SJCRH30 (cell line): ENCODE measurements around the gene SEC24C. TPM values are rescaled to one million over a fixed set of nuclear protein-coding genes. Genes with fewer than 3 reads are reported as not detected.
A peak's percentile ranks its signal among the peaks of the same experiment; 100 is the strongest.
"Not testable (repeated sequence)": the region's sequence is repeated elsewhere in the genome, so short reads cannot be mapped to it uniquely, and the experiment has no call there.

Source experiments
- DNase-seq, 2 experiments: peaks; one replicate each; pipeline ENCODE4 v3.0.0-alpha.2; 2015 to 2020
- H3K27ac ChIP-seq: fragments of 250-450 bp; sonication (Bioruptor Pico); 2 replicates; pipeline ENCODE4 v1.5.1; 2020; ENCODE audit warnings: mild to moderate bottlenecking, moderate library complexity
- H3K27me3 ChIP-seq: fragments of 250-450 bp; sonication (Bioruptor Pico); 2 replicates; pipeline ENCODE4 v1.5.1; 2020; ENCODE audit warnings: mild to moderate bottlenecking, moderate library complexity
- H3K36me3 ChIP-seq: fragments of 250-450 bp; sonication (Bioruptor Pico); 2 replicates; pipeline ENCODE4 v1.5.1; 2020; ENCODE audit warnings: mild to moderate bottlenecking, moderate library complexity
- H3K4me1 ChIP-seq: fragments of 250-450 bp; sonication (Bioruptor Pico); 2 replicates; pipeline ENCODE4 v1.5.1; 2020; ENCODE audit warnings: mild to moderate bottlenecking, moderate library complexity
- H3K4me3 ChIP-seq: fragments of 250-450 bp; sonication (Bioruptor Pico); 2 replicates; pipeline ENCODE4 v1.5.1; 2020; ENCODE audit warnings: mild to moderate bottlenecking, moderate library complexity
- H3K9me3 ChIP-seq: fragments of 250-450 bp; sonication (Bioruptor Pico); replicated peaks from 2 replicates; pipeline ENCODE4 v1.5.1; 2020; ENCODE audit warnings: mild to moderate bottlenecking, moderate library complexity
- total RNA-seq: library from RNA; depleted of rRNA; stranded (reverse); fragments of >200 nt; shearing (Covaris generic); gene quantifications from 2 replicates; pipeline ENCODE4 v1.2.3, GENCODE V29; 2014

Gene SEC24C
- total RNA-seq, 1 experiment from 2014 or later: 92.2 TPM

DNA sequence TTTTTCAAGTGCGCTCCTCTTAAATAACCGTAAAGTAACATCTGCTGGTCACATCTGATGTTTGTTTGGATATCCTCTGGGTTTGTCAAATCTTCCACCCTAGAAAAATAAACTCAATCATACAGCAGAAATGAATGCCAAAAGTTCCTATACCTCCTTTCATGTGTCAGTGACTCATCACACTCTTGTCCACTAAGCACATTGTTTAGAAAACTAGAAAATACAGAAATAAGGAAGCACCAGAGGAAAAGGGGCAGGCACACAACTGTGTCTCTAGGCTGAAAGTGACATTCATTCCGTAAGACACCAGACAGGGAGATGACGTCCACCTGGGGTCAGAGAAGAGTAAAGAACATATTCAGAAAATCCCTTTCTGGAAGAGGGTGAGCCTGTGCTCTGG, 23.6 kb upstream of the SEC24C start:
- not testable (repeated sequence) for H3K4me1 ChIP-seq, H3K9me3 ChIP-seq, H3K27me3 ChIP-seq, H3K4me3 ChIP-seq
- Histone ChIP-seq H3K36me3 (peaks cover 62% of the 10 kb centered on the region), H3K27ac (peak overlapping the region; percentile 56)
- DNase-seq: peak in 1 of 2 experiments; percentile 48

DNA sequence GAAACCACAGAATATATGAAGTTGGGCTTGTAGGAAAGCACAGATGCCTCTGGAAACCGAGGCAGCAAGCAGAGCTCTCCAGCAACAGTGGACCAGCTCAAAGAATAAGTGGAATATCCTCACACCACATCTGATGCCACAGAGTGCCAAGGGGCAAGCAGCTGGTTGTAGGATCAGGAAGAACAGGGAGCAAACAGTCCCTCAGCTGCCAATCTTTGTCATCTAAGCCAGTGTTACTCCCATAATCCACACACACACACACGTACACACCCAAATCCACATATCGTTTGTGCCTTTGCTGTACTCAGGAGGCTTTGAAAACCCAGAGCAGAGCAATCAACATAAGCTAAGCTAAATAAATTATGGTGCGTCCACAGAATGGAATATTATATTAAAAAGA, 20.7 kb upstream of the SEC24C start:
- Histone ChIP-seq H3K36me3 (peaks cover 51% of the 10 kb centered on the region), H3K27ac (no peak overlapping the region), H3K4me3 (no peak overlapping the region), H3K4me1 (peaks cover 10% of the 10 kb centered on the region; the same call in 1 of the 2 replicates), H3K27me3 (no peaks in the 10 kb centered on the region), H3K9me3 (no peaks in the 10 kb centered on the region)
- no peak for DNase-seq

DNA sequence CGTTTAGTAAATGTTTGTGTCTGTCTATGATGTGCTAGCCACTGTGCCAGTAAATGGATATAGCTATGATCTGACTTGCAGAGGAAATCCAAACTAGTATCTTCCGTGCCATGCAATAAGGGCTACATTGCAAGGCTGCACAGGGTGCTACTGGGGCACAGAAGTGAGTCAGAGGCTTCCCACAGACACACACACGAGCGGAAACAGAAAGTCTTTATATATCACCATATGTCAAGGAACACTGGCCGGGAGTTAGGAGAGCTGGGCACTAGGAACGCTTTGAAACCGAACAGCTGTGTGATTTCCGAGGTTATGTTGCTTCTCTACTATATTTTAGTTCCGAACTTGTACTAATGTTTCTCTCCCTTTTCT, 14.4 kb upstream of the SEC24C start:
- H3K4me1 ChIP-seq, H3K9me3 ChIP-seq, H3K27me3 ChIP-seq: not testable (repeated sequence)
- peak in 1 of 2 experiments; percentile 45 for DNase-seq
- H3K4me3 ChIP-seq: peak overlapping the region; percentile 98
- H3K36me3 ChIP-seq: peaks cover 22% of the 10 kb centered on the region
- peak overlapping the region; percentile 80 for H3K27ac ChIP-seq

DNA sequence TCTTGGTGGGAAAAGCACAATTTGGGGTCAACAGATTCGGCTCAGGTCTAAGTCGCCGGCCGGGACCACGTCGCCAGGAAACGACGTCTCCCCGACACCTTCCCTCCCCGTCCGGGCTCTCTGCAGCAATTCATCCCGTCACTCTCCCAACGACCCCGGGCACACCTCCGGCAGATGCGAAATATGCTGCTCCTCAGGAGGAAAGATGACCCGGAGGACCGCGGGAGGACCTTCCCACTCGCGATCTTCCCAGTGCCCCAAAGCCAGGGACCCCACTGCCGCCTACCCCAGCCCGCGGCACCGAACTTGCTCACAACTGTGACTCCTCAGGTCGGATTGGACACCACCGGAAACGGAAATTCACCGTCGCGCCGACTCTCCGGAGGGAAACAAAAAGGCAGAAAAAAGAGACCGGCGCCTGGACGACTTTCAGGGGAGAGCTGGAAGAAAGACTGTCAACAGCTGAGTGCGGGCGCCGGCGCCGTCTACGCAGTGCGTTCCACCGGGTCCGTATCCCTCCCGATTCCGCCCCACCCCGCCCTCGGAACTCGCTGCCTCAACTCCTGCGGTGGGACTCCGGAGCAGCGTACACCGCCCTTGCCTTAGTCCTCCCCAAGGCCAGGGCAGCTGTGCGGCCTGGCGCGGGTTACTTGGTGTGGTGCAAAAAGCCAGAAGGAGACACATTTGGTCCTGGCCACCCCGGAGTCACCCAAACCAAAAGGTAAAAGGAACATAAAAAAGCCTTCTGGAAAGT, 13.8 kb upstream of the SEC24C start:
- Histone ChIP-seq H3K9me3 (no peaks in the 10 kb centered on the region), H3K27me3 (no peaks in the 10 kb centered on the region), H3K36me3 (peaks cover 18% of the 10 kb centered on the region), H3K4me3 (peak overlapping the region; percentile 98), H3K4me1 (no peaks in the 10 kb centered on the region), H3K27ac (peak overlapping the region; percentile 80)
- DNase-seq: peak; percentile 96 to 98

DNA sequence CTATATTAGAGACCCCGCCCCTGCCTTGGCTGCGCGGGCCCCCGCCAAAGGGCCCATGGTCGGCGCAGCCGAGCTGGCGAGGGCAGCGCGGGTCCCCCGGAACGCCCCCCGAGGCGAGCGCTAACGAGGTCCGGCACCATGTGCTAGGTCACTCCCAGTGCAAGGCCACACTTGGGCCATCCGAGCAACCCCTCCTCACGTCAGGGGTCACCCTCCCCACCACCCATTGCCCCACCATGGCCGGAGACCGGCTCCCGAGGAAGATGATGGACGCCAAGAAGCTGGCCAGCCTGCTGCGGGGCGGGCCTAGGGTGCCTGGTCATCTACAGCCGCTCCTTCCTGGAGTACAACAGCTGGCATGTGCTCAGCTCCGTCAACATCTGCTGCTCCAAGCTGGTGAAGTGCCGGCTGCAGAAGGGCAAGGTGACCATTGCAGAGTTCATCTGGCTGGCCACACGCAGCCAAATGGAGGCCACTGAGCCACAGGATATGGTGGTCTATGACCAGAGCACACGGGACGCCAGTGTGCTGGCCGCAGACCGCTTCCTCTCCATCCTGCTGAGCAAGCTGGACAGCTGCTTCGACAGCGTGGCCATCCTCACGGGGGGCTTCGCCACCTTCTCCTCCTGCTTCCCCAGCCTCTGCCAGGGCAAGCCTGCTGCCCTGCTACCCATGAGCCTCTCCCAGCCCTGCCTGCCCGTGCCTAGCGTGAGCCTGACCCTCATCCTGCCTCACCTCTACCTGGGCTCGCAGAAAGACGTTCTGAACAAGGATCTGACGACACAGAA, 12.4 kb upstream of the SEC24C start:
- DNase-seq: no peak
- H3K4me3 ChIP-seq: no peak overlapping the region; the same call in 1 of the 2 replicates
- H3K27ac ChIP-seq: no peak overlapping the region
- no peaks in the 10 kb centered on the region for H3K27me3 ChIP-seq
- no peaks in the 10 kb centered on the region for H3K9me3 ChIP-seq
- H3K4me1 ChIP-seq: no peaks in the 10 kb centered on the region
- H3K36me3 ChIP-seq: peaks cover 15% of the 10 kb centered on the region

DNA sequence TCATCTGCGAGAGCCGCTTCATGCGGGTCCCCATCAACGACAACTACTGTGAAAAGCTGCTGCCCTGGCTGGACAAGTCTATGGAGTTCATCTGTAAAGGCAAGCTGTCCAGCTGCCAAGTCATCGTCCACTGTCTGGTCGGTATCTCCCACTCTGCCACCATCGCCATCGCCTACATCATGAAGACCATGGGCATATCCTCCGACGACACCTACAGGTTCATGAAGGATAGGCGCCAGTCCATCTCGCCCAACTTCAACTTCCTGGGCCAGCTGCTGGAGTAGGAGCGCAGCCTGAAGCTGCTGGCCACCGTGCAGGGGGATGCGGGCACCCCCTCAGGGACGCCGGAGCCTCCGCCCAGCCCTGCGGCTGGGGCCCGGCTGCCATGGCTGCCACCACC, 11.7 kb upstream of the SEC24C start:
- H3K27me3 ChIP-seq: no peaks in the 10 kb centered on the region
- H3K9me3 ChIP-seq: no peaks in the 10 kb centered on the region
- H3K27ac ChIP-seq: no peak overlapping the region
- no peak for DNase-seq
- H3K4me3 ChIP-seq: no peak overlapping the region
- no peaks in the 10 kb centered on the region for H3K4me1 ChIP-seq
- H3K36me3 ChIP-seq: peaks cover 13% of the 10 kb centered on the region

DNA sequence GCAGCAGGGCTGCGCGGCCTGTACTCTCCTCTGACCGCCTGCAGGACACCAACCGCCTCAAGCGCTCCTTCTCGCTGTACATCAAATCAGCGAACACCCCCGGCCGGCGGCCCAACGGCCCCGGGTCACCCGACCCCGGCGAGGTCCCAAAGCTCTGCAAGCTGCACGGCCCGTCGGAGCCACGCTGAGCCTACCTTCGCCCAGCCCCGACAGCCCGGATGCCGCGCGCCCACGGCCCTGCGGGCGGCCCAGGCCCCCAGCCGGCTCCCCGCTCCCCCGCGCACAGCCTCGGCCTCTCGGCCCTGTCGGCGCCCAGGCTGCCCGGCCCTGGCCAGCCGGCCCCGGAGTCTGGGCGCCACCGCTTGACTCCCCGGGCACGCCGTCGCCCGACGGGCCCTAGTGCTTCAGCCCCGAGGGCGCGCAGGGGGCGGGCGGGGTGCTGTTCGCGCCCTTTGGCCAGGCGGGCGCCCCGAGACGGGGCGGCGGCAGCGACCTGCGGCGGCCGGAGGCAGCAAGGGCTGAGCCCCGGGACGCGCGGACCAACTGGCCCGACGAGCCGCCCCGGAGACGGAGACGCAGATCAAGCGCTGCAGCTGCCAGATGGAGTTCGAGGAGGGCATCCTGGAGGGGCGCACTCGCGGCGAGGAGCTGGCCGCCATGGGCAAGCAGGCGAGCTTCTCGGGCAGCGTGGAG, 11.1 kb upstream of the SEC24C start:
- H3K27ac ChIP-seq: no peak overlapping the region
- H3K27me3 ChIP-seq: no peaks in the 10 kb centered on the region
- no peak overlapping the region for H3K4me3 ChIP-seq
- H3K4me1 ChIP-seq: no peaks in the 10 kb centered on the region
- H3K36me3 ChIP-seq: peaks cover 10% of the 10 kb centered on the region
- no peak for DNase-seq
- H3K9me3 ChIP-seq: no peaks in the 10 kb centered on the region

DNA sequence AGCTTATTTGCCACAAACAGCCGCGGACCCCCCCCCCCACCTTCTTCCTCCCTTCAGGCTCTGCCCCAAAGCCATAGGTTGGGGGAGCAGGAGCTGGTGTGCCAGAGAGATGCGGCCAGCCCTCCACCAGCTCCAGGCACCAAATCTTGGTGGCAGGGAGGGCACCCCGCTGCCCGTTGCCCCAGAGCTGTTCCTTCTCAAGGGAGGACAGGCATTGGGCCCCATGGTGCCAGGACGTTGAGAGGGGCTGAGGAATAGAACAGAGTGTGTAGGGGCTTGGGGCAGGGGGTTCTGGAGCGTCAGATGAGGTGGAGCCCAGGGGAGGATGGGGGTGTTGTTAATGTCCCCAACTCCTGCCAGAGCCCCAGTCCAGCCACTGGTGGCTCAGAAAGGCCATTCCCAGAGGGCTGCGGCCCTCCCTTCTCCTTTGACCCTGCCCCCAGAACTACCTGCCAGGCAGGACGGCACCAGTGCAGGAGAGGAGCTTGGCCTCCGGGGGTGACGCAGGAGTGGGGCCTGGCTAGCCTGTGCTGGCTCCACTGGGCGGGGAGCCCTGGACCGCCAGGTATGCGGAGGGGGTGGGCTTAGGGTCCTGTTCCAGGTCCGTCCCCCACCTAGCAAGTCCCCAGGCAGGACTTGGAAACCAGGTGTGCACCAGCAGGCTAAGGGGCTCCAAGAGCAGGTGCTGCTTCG, 10.0 kb upstream of the SEC24C start:
- Histone ChIP-seq H3K27me3 (no peaks in the 10 kb centered on the region), H3K9me3 (no peaks in the 10 kb centered on the region), H3K36me3 (peaks cover 10% of the 10 kb centered on the region), H3K4me3 (no peak overlapping the region), H3K4me1 (no peaks in the 10 kb centered on the region), H3K27ac (no peak overlapping the region)
- no peak for DNase-seq

DNA sequence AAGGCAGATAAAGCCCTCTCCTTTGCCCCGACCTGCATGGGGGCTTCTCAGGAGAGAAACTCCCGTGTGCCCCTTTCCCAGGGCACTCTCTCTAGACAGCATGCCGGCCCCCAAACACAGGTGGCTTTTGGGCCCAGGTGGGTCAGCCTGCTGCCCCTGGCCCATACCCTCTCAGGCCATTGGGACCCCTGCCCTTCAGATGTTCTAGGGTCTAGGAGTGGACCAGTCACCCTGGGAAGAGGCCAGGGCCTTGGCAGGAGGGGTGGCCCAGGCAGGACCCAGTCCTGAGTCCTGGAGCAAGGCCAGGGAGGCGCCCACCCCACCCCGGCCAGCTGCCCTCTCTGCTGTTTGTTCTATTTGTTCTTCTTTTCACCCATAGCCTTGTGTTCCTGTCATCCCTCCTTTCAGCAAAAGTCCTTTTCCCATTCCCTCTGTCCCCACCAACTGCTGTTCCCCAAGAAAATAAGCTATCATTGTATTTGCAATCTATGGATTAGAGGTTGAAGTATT, 9.3 kb upstream of the SEC24C start:
- DNase-seq: no peak
- Histone ChIP-seq H3K9me3 (no peaks in the 10 kb centered on the region), H3K36me3 (peaks cover 10% of the 10 kb centered on the region), H3K4me1 (no peaks in the 10 kb centered on the region), H3K4me3 (no peak overlapping the region), H3K27me3 (no peaks in the 10 kb centered on the region), H3K27ac (no peak overlapping the region)

DNA sequence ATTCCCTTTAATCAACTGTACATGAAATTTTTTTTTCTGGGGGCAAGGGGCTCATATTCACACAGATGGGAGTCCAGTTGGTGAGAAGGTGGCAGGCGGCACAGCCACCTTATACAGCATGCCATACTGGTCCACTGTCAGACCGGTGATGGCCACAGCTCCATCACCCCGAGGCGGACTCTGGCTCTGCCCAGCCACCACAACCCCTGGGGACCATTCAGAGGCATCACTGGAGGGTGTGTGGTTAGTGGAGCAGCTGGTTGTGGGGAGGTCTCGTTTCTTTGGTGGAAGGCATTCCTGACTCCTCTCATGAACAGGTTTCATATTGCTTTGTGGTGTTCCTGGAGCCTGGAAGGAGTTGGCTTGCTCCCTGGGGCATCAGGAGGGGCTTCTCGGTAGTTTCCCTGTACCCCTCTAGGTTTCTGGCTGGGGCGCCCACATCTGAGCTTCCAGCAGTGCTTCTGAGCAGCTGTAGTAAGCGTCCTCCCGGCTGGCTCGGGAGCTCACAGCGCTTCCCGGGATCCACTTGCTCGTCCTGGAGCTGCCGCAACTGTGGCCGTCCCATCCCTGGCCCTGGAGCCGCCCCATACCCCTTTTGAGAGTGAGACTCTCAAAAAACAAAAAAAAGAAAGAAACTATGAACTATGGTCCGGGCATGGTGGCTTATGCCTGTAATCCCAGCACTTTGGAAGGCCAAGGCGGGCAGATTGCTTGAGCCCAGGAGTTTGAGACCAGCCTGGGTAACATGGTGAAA, 3.5 kb upstream of the SEC24C start:
- peak; percentile 44 to 63 for DNase-seq
- H3K4me1 ChIP-seq: not testable (repeated sequence)

DNA sequence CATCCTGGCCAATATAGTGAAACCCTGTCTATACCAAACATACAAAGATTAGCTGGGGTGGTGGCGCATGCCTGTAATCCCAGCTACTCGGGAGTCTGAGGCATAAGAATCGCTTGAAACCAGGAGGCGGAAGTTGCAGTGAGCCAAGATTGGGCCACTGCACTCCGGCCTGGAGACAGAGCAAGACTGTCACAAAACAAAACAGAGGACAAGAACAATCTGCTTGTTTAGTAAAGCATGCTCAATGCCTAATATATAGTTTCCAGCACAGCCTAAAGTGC, 1.8 kb upstream of the SEC24C start:
- H3K27ac ChIP-seq: no peak overlapping the region
- H3K4me1 ChIP-seq: 0 out of 2 replicates have a peak, but pooled peaks cover 4% of the 10 kb centered on the region
- H3K4me3 ChIP-seq: no peak overlapping the region
- no peaks in the 10 kb centered on the region for H3K9me3 ChIP-seq
- H3K27me3 ChIP-seq: no peaks in the 10 kb centered on the region
- DNase-seq: no peak
- H3K36me3 ChIP-seq: peaks cover 9% of the 10 kb centered on the region

More for the DNA sequence above, 3.5 kb upstream of the SEC24C start:
- H3K27ac ChIP-seq, H3K27me3 ChIP-seq, H3K4me3 ChIP-seq, H3K36me3 ChIP-seq, H3K9me3 ChIP-seq: not testable (repeated sequence)

DNA sequence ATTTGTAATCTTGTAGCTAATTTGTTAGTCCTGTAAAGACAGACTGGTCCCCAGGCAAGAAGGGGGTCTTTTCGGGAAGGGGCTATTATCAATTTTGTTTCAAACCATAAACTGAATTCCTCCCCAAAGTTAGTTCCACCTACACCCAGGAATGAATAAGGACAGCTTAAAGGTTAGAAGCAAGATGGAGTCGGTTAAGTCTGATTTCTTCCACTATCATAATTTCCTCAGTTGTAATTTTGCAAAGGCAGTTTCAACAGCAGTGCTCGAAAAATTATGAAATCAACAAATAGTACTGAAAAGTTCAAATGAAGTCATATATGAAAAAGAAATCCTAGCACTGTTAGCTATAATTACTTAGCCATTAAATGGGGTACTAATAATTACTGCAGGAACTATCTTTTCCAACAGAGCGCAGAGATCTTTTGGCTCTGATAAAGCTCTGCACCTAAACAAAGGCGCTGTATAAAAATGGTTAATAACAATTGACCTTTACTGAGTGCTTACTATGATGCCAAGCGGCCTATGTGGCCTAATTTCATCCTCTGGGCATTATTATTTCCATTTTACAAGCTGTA, 756 bp upstream of the SEC24C start:
- peak overlapping the region; percentile 77 for H3K4me3 ChIP-seq
- peak in 1 of 2 experiments; percentile 19 for DNase-seq
- H3K27ac ChIP-seq: peak overlapping the region; percentile 88
- 0 out of 2 replicates have a peak, but pooled peaks cover 4% of the 10 kb centered on the region for H3K4me1 ChIP-seq
- no peaks in the 10 kb centered on the region for H3K9me3 ChIP-seq
- H3K36me3 ChIP-seq: peaks cover 17% of the 10 kb centered on the region
- no peaks in the 10 kb centered on the region for H3K27me3 ChIP-seq

DNA sequence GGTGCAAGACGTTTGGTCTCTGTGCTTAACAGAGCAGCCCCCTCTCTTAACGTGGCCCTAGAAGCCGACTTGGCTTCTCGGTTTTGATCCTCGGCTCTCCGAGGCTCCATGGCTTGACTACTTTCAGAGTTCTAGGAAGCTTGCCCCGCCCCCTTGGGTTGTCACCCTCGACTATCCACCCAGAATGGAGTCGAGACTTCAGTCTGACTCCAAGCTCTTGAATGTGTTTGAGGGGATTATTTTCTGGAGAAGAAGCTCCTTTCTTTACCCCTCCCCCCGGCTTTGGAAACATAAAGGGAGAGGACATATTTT, 448 bp downstream of the SEC24C start:
- peak overlapping the region; percentile 88 for H3K27ac ChIP-seq
- H3K4me3 ChIP-seq: peak overlapping the region; percentile 77
- H3K36me3 ChIP-seq: peaks cover 26% of the 10 kb centered on the region
- H3K9me3 ChIP-seq: no peaks in the 10 kb centered on the region
- no peaks in the 10 kb centered on the region for H3K27me3 ChIP-seq
- peak; percentile 76 to 81 for DNase-seq
- H3K4me1 ChIP-seq: 0 out of 2 replicates have a peak, but pooled peaks cover 4% of the 10 kb centered on the region

DNA sequence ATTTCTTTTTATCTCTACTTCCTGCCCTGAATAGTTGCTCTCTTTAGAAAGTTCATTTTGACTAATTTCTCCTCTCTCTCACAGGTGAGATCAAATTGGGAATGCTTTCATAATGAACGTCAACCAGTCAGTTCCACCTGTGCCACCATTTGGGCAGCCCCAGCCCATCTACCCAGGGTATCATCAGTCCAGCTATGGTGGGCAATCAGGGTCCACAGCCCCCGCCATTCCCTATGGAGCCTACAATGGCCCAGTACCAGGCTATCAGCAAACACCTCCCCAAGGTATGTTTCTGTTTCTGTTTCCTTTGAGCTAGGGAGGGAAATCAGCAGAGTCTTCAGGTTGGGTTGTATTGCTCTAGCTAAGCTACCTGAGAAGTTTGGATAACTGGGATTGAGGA, 2.5 kb downstream of the SEC24C start:
- Histone ChIP-seq H3K4me1 (0 out of 2 replicates have a peak, but pooled peaks cover 4% of the 10 kb centered on the region), H3K9me3 (no peaks in the 10 kb centered on the region), H3K4me3 (no peak overlapping the region), H3K36me3 (peaks cover 47% of the 10 kb centered on the region), H3K27me3 (no peaks in the 10 kb centered on the region), H3K27ac (no peak overlapping the region)
- DNase-seq: no peak
